ENCODE results near the gene PLPPR2. TPM values are rescaled to one million over a fixed set of nuclear protein-coding genes. Genes with fewer than 3 reads are reported as not detected.

Gene PLPPR2
- total RNA-seq, 4 donors from 2014 or later: 6.0 to 18.4 (median 8.9) TPM

GRCh38 chr19:11342429-11342828 lies 12.8 kb upstream of the PLPPR2 start:
- intact Hi-C loops (cut with DNase I): loop anchor here (10.0 kb wide), 1 partner anchor 48 kb away; the partner anchor contains the start of gene TSPAN16
- H3K4me3 ChIP-seq (replicated peaks in 1 of 3): no peak overlapping the region
- TF ChIP-seq POLR2A (IDR thresholded peaks at IDR 0.05): no peak
- no peak for TF ChIP-seq CTCF (IDR thresholded peaks at IDR 0.05)
- no peaks in the 10 kb centered on the region for H3K36me3 ChIP-seq
- H3K27ac ChIP-seq: no peak overlapping the region
- peaks cover 32 to 41% of the 10 kb centered on the region in 2 donors for H3K4me1 ChIP-seq
- H3K27me3 ChIP-seq: no peaks in the 10 kb centered on the region
- no peak for DNase-seq
- H3K9me3 ChIP-seq: no peaks in the 10 kb centered on the region
- WGBS, 2 donors: 97% methylated on average over 3 of the region's 3 CpGs

- no peaks in the 10 kb centered on the region for H3K9me3 ChIP-seq
- TF ChIP-seq CTCF (IDR thresholded peaks at IDR 0.05): no peak
- TF ChIP-seq POLR2A (IDR thresholded peaks at IDR 0.05): no peak
- intact Hi-C loops (cut with DNase I): loop anchor here (10.0 kb wide), 1 partner anchor 50 kb away; the partner anchor contains the start of gene TSPAN16
- DNase-seq: peak; percentile 41 to 46
- peaks cover 17 to 28% of the 10 kb centered on the region in 2 donors for H3K4me1 ChIP-seq
- H3K27ac ChIP-seq: peak overlapping the region in 2 of 3 donors; percentile 87 to 90
- peak overlapping the region in 2 of 3 donors; percentile 32 to 52 for H3K4me3 ChIP-seq (replicated peaks in 1 of 3)
- 46 to 49% methylated on average over 11 to 13 of the region's 15 CpGs for WGBS, 2 donors
- no peaks in the 10 kb centered on the region for H3K27me3 ChIP-seq
- H3K36me3 ChIP-seq: no peaks in the 10 kb centered on the region
Observed at GRCh38 chr19:11345122-11345803, 10.0 kb upstream of the PLPPR2 start.

DNA sequence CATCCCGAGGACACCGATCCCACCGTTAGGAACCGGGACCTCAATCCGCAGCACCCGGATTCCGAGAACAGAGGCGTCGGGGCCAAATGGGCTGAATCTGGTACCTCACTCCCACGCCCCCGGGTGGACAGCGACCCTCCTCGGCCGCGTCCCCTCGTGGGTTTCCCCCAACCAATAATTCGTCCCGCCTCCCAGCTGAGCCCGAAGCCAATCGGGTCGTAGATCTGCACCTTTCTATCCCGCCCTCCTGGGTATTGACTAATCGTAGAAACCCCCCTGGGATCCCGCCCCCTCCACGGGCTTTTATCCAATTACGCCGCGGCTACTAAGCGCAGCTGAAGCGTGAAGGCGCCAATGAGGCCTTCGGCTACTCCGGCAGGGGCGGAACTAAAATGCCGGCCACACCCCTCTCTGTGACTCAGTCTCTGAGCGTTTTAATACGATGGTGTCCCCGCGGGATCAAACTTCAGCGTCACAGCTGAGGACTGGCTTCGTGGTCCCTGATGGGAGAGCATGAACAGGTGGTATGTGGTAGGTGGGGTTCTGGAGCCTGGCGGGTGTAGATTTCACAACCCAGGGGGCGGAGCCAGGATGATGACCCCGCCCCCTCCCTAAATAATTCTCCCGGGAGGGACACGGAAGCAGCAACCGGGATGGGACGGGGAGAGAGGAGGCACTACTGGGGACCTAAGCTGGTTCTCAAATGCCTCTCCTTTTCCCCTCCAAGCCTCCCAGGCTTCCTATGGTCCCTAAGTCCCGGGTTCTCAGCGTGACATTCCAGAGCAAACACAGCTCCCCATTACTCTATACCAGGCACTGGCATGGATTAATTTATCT lies 8.9 kb upstream of the PLPPR2 start, which contains the start of the genes CCDC159 and TMEM205:
Gene CCDC159 (plus strand): TSS at position 416 of the 837 bp plus-strand sequence. CDS start 88 bp downstream, at position 504.
Gene TMEM205 (minus strand): TSS at position 165 of the 837 bp plus-strand sequence. CDS start 649 bp downstream, outside the sequence.
- Histone ChIP-seq H3K4me1 (peaks cover 17 to 28% of the 10 kb centered on the region in 2 donors), H3K27ac (peak within 1 kb of the TSS; percentile 73 to 90 (median 87)), H3K9me3 (no peaks in the 10 kb centered on the region), H3K4me3 (replicated peaks in 1 of 3) (peak within 1 kb of the TSS; percentile 32 to 52 (median 37)), H3K36me3 (no peaks in the 10 kb centered on the region), H3K27me3 (no peaks in the 10 kb centered on the region)
- peak; percentile 99 for DNase-seq
- intact Hi-C loops (cut with DNase I): loop anchor here (10.0 kb wide), 1 partner anchor 52 kb away; the partner anchor contains the start of gene TSPAN16
- TF ChIP-seq CTCF (IDR thresholded peaks at IDR 0.05) (no peak), POLR2A (IDR thresholded peaks at IDR 0.05) (peak; percentile 27 to 74)
- WGBS, 2 donors: 0 to 1% methylated on average over 30 to 44 of the region's 50 CpGs

GRCh38 chr19:11347546-11348039 lies 7.6 kb upstream of the PLPPR2 start:
- Histone ChIP-seq H3K27ac (no peak overlapping the region), H3K27me3 (no peaks in the 10 kb centered on the region), H3K36me3 (no peaks in the 10 kb centered on the region), H3K4me3 (replicated peaks in 1 of 3) (no peak overlapping the region), H3K9me3 (no peaks in the 10 kb centered on the region), H3K4me1 (peaks cover 17 to 28% of the 10 kb centered on the region in 2 donors)
- DNase-seq: no peak
- intact Hi-C loops (cut with DNase I): loop anchor here (10.0 kb wide), 1 partner anchor 53 kb away; the partner anchor contains the start of gene TSPAN16
- 75 to 76% methylated on average over 7 of the region's 7 CpGs for WGBS, 2 donors
- TF ChIP-seq POLR2A (IDR thresholded peaks at IDR 0.05) (no peak), CTCF (IDR thresholded peaks at IDR 0.05) (no peak)
